Measurements from ENCODE around the gene CAMK2G. TPM values are rescaled to one million over a fixed set of nuclear protein-coding genes. Genes with fewer than 3 reads are reported as not detected.
"Not testable (repeated sequence)": the region's sequence is repeated elsewhere in the genome, so short reads cannot be mapped to it uniquely, and the experiment has no call there.

The CAMK2G gene
- total RNA-seq, 4 donors from 2014 or later: 72.0 to 131 (median 83.0) TPM

DNA sequence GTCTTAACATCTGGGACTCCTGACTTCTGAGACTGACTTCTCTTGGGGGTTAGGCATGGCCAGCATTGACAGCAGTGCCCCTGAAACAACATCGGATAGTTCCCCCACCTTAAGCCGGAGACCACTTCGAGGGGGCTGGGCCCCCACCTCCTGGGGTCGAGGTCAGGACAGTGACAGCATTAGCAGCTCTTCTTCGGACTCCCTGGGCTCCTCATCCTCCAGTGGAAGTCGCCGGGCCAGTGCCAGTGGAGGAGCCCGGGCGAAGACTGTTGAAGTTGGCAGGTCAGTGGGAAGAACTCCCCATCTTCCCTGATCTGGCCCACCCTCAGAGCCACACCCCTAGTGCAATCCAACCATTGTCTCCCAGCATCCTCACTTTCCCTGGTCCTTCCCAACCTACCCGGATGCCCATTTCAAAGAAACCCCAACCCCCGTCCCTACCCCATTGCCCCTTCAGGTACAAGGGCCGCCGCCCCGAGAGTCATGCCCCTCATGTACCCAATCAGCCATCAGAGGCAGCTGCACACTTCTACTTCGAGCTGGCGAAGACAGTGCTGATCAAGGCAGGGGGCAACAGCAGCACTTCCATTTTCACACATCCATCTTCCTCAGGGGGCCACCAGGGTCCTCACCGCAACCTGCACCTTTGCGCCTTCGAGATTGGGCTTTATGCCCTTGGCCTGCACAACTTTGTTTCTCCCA lies 76.9 kb downstream of the CAMK2G start:
- Histone ChIP-seq H3K27me3 (no peaks in the 10 kb centered on the region), H3K36me3 (peaks cover 0 to 53% (median 25%) of the 10 kb centered on the region in 4 donors), H3K9me3 (no peaks in the 10 kb centered on the region), H3K27ac (no peak overlapping the region), H3K4me1 (no peaks in the 10 kb centered on the region), H3K4me3 (no peak overlapping the region)
- intact Hi-C loops (cut with DNase I; ENCODE audit: low total_unique reads) (no loop called here), in situ Hi-C loops (cut with MboI; ENCODE audit: low pct_ligation_motif_present in 1 of 4, low pct_unique_long_range_greater_than_20kb in 1 of 4, low sequenced_read_pairs in 3 of 4) (no loop called here)
- no peak for DNase-seq
- TF ChIP-seq, protein P1, sequence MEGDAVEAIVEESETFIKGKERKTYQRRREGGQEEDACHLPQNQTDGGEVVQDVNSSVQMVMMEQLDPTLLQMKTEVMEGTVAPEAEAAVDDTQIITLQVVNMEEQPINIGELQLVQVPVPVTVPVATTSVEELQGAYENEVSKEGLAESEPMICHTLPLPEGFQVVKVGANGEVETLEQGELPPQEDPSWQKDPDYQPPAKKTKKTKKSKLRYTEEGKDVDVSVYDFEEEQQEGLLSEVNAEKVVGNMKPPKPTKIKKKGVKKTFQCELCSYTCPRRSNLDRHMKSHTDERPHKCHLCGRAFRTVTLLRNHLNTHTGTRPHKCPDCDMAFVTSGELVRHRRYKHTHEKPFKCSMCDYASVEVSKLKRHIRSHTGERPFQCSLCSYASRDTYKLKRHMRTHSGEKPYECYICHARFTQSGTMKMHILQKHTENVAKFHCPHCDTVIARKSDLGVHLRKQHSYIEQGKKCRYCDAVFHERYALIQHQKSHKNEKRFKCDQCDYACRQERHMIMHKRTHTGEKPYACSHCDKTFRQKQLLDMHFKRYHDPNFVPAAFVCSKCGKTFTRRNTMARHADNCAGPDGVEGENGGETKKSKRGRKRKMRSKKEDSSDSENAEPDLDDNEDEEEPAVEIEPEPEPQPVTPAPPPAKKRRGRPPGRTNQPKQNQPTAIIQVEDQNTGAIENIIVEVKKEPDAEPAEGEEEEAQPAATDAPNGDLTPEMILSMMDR (IDR thresholded peaks at IDR 0.05): no peak
- TF ChIP-seq POLR2A (IDR thresholded peaks at IDR 0.05): no peak
- no peak for TF ChIP-seq POLR2AphosphoS5 (IDR thresholded peaks at IDR 0.05)
- TF ChIP-seq EP300 (IDR thresholded peaks at IDR 0.05; ENCODE audit: low read depth): no peak
- 90 to 93% methylated on average over 2 to 14 of the region's 19 CpGs for WGBS, 2 donors (ENCODE audit: low coverage in 1 of 2)

GRCh38 chr10:73796766-73797165 lies 77.6 kb downstream of the CAMK2G start:
- peaks cover 0 to 60% (median 26%) of the 10 kb centered on the region in 4 donors for H3K36me3 ChIP-seq
- no peak overlapping the region for H3K27ac ChIP-seq
- no peaks in the 10 kb centered on the region for H3K27me3 ChIP-seq
- in situ Hi-C loops (cut with MboI; ENCODE audit: low pct_ligation_motif_present in 1 of 4, low pct_unique_long_range_greater_than_20kb in 1 of 4, low sequenced_read_pairs in 3 of 4): no loop called here
- WGBS, 2 donors (ENCODE audit: low coverage in 1 of 2): 80 to 81% methylated on average over 1 to 5 of the region's 5 CpGs
- DNase-seq: no peak
- TF ChIP-seq, protein P1 (IDR thresholded peaks at IDR 0.05): no peak
- TF ChIP-seq POLR2A (IDR thresholded peaks at IDR 0.05) (no peak), POLR2AphosphoS5 (IDR thresholded peaks at IDR 0.05) (peak in 1 of 3 donors; percentile 16)
- H3K4me1 ChIP-seq: no peaks in the 10 kb centered on the region
- H3K9me3 ChIP-seq: no peaks in the 10 kb centered on the region
- H3K4me3 ChIP-seq: no peak overlapping the region
- intact Hi-C loops (cut with DNase I; ENCODE audit: low total_unique reads): no loop called here

DNA sequence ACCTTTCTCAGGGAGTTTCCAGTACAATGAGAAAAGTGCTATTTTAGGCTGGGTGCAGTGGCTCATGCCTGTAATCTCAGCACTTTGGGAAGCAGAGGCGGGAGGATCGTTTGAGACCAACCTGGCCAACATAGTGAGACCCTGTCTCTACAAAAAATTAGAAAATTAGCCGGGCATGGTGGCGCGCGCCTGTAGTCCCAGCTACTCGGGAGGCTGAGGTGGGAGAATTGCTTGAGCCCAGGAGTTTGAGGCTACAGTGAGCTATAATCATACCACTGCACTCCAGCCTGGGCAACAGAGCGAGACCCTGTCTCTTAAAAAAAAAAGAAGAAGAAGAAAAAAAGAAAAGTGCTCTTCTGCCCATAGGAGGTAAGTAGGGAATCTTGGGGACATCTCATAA lies 78.3 kb downstream of the CAMK2G start:
- H3K4me1 ChIP-seq; H3K27me3 ChIP-seq; H3K4me3 ChIP-seq; in situ Hi-C loops (cut with MboI; ENCODE audit: low pct_ligation_motif_present in 1 of 4, low pct_unique_long_range_greater_than_20kb in 1 of 4, low sequenced_read_pairs in 3 of 4); H3K27ac ChIP-seq; H3K9me3 ChIP-seq; DNase-seq; intact Hi-C loops (cut with DNase I; ENCODE audit: low total_unique reads): not testable (repeated sequence)
- H3K36me3 ChIP-seq: peaks cover 0 to 64% (median 31%) of the 10 kb centered on the region in 4 donors
- 97% methylated on average over 8 of the region's 8 CpGs; no CpG with 5 or more reads in 1 of the 2 donors for WGBS, 2 donors (ENCODE audit: low coverage in 1 of 2)

GRCh38 chr10:73795491-73795890 lies 78.9 kb downstream of the CAMK2G start:
- H3K27ac ChIP-seq: not testable (repeated sequence)

GRCh38 chr10:73793456-73793855 lies 80.9 kb downstream of the CAMK2G start:
- no peak for DNase-seq
- no peaks in the 10 kb centered on the region for H3K27me3 ChIP-seq
- H3K36me3 ChIP-seq: peaks cover 0 to 82% (median 40%) of the 10 kb centered on the region in 4 donors
- WGBS, 2 donors (ENCODE audit: low coverage in 1 of 2): 91% methylated on average over 5 of the region's 5 CpGs; no CpG with 5 or more reads in 1 of the 2 donors
- in situ Hi-C loops (cut with MboI; ENCODE audit: low pct_ligation_motif_present in 1 of 4, low pct_unique_long_range_greater_than_20kb in 1 of 4, low sequenced_read_pairs in 3 of 4) (no loop called here), intact Hi-C loops (cut with DNase I; ENCODE audit: low total_unique reads) (no loop called here)
- no peak overlapping the region for H3K27ac ChIP-seq
- H3K4me1 ChIP-seq: no peaks in the 10 kb centered on the region
- H3K4me3 ChIP-seq: no peak overlapping the region
- TF ChIP-seq POLR2AphosphoS5 (IDR thresholded peaks at IDR 0.05): no peak
- TF ChIP-seq POLR2A (IDR thresholded peaks at IDR 0.05): no peak
- no peak for TF ChIP-seq EP300 (IDR thresholded peaks at IDR 0.05; ENCODE audit: low read depth)
- TF ChIP-seq, protein P1 (IDR thresholded peaks at IDR 0.05): no peak
- no peaks in the 10 kb centered on the region for H3K9me3 ChIP-seq

More at GRCh38 chr10:73795491-73795890, 78.9 kb downstream of the CAMK2G start:
- in situ Hi-C loops (cut with MboI; ENCODE audit: low pct_ligation_motif_present in 1 of 4, low pct_unique_long_range_greater_than_20kb in 1 of 4, low sequenced_read_pairs in 3 of 4); intact Hi-C loops (cut with DNase I; ENCODE audit: low total_unique reads); H3K27me3 ChIP-seq; DNase-seq; H3K4me1 ChIP-seq; H3K4me3 ChIP-seq; H3K9me3 ChIP-seq: not testable (repeated sequence)
- 93 to 100% methylated on average over 4 to 10 of the region's 10 CpGs for WGBS, 2 donors (ENCODE audit: low coverage in 1 of 2)
- peaks cover 0 to 70% (median 34%) of the 10 kb centered on the region in 4 donors for H3K36me3 ChIP-seq
